Choroid plexus epithelial cell (primary cell): ENCODE measurements around the gene CYP2B6.

Experiments
- DNase-seq: peaks from one replicate; pipeline ENCODE4 v3.0.0-alpha.2; 2010; ENCODE audit warnings: low read depth
- H3K4me3 ChIP-seq: 2 replicates; pipeline ENCODE4 v1.5.1; 2011; ENCODE audit warnings: low read depth, mild to moderate bottlenecking, control low read depth, low read length, moderate library complexity
- TF ChIP-seq, protein P1 (sequence below): conservative IDR thresholded peaks from 2 replicates; pipeline ENCODE4 v1.5.1; 2011; ENCODE audit warnings: low read depth, mild to moderate bottlenecking, control low read depth, inconsistent platforms, low read length, moderate library complexity

The CYP2B6 gene

DNA sequence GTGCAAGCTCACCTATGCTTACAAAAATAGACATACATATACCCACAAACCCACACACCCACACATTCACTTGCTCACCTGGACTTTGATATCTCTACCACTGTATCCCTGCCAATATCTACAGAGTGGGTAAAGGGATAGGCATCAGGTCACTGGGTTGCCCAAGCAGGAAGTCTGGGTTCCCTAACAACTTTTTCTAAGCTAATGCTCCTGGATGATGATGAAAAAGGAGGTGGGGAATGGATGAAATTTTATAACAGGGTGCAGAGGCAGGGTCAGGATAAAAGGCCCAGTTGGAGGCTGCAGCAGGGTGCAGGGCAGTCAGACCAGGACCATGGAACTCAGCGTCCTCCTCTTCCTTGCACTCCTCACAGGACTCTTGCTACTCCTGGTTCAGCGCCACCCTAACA lies at the start of gene CYP2B6:
Gene CYP2B6 (plus strand): TSS at position 311 of the 410 bp plus-strand sequence. CDS start 24 bp downstream, at position 335.
- TF ChIP-seq, protein P1, sequence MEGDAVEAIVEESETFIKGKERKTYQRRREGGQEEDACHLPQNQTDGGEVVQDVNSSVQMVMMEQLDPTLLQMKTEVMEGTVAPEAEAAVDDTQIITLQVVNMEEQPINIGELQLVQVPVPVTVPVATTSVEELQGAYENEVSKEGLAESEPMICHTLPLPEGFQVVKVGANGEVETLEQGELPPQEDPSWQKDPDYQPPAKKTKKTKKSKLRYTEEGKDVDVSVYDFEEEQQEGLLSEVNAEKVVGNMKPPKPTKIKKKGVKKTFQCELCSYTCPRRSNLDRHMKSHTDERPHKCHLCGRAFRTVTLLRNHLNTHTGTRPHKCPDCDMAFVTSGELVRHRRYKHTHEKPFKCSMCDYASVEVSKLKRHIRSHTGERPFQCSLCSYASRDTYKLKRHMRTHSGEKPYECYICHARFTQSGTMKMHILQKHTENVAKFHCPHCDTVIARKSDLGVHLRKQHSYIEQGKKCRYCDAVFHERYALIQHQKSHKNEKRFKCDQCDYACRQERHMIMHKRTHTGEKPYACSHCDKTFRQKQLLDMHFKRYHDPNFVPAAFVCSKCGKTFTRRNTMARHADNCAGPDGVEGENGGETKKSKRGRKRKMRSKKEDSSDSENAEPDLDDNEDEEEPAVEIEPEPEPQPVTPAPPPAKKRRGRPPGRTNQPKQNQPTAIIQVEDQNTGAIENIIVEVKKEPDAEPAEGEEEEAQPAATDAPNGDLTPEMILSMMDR, result no peak
- H3K4me3 ChIP-seq, result no peak within 1 kb of the TSS
- DNase-seq, result no peak

DNA sequence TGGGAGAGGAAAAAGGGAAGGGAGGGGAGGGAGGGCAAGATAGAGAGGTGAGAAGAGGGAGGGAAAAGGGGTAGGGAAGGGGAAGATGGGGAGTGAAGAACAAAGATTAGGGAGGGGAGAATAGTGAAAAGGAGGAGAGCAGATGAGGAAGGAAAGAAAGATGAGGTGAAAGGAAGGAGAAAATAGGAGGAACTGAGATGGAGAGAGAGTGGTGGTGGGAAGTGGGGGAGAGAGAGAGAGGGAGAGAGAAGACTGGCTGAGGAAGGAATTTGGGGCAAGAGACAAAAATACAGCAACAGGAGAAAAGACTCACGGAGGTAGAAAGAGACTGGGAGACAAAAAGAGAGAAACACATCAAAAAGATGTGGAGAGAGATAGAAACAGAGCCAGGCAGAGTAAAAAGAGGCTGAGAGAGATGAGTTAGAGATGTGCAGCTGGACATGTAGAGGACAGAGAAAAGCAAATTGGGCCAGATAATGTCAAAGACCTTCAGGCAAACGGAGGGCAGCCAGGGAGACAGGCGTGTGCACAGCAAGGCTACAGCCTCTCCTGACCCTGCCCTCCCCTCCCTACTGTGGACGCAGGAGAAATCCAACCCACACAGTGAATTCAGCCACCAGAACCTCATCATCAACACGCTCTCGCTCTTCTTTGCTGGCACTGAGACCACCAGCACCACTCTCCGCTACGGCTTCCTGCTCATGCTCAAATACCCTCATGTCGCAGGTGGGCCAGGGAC lies 49.4 kb upstream of the CYP2B6 start:
- TF ChIP-seq, protein P1, result no peak
- DNase-seq, result no peak
- no peak overlapping the region for H3K4me3 ChIP-seq

DNA sequence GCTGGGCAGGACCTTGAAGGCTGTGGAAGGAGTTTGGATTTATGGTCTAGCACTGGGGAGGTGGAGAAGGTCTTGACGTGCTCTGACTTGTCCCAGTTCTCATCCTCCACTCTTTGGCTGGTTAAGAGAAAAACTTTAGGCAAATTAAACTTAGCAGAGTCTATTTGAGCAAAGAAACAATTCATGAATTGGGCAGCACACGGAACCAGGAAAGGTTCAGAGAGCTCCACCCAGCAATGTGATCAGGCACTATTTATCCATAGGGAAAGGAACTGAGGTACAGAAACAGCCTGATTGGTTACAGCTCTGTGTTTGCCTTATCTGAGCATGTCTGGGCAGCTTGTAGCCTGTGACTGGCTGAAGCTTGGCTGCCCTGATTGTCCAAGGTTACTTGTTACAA lies 45.4 kb upstream of the CYP2B6 start:
- no peak for DNase-seq
- no peak overlapping the region for H3K4me3 ChIP-seq
- TF ChIP-seq, protein P1, result no peak

DNA sequence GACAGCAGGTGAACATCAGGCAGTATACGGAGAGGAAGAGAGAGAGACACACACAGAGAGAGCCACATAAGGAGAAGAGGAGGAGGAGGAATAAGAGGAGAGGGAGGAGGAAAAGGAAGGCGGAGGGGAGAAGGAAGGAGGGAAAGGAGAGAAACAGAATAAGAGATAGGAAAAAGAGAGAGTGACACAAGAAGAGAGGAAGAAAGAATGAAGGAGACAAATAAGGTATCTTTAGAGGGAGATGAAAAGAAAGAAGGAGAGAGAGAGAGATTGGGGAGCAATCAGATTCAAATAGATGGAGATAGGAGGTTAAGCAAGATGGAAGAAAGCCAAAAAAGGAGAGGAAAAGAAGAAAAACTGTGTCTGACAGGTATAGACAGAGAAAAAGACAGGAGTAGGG lies 44.0 kb upstream of the CYP2B6 start:
- DNase-seq, result no peak
- TF ChIP-seq, protein P1, result no peak
- no peak overlapping the region for H3K4me3 ChIP-seq

DNA sequence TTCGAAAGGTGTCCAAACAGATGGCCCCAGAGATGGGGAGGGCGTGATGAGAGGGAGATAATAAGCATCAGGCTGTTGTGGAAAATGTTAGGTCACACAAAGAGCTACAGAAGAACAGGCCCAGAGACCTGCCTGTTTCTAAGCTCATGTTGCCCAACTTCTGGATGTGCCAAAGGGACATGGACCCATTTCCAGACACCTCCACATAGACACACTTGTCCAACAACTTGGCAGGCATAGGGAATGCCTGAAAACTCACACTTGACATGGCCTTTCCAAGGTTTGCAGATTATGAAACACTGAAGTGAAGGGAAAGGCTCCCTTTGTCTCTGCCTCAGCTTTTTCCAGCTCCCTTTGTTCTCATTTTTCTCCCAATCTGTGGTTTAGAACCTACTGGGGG lies 43.5 kb upstream of the CYP2B6 start:
- no peak for DNase-seq
- TF ChIP-seq, protein P1, result no peak
- H3K4me3 ChIP-seq, result no peak overlapping the region

DNA sequence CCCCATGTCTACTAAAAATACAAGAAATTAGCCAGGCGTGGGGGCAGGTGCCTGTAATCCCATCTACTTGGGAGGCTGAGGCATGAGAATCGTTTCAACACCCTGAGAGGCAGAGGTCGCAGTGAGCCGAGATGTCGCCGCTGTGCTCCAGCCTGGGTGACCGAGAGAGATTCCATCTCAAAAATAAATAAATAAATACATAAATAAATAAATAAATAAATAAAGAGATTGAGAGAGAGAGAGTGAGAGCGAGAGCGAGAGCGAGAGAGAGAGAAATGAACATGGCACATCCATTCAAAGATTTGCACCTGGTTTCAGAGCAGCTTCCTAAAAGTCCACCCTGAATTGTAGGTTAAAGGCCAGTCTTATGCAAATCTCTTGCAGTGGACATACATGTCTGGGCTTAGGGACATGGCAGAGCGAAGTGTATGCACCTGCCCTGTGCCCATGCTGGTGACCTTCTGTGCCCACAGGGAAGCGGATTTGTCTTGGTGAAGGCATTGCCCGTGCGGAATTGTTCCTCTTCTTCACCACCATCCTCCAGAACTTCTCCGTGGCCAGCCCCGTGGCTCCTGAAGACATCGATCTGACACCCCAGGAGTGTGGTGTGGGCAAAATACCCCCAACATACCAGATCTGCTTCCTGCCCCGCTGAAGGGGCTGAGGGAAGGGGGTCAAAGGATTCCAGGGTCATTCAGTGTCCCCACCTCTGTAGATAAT lies 42.3 kb upstream of the CYP2B6 start:
- TF ChIP-seq, protein P1, result no peak
- DNase-seq, result no peak
- H3K4me3 ChIP-seq, result no peak overlapping the region
